ENCODE measurements around the gene CRYBG2.

The CRYBG2 gene, protein sequence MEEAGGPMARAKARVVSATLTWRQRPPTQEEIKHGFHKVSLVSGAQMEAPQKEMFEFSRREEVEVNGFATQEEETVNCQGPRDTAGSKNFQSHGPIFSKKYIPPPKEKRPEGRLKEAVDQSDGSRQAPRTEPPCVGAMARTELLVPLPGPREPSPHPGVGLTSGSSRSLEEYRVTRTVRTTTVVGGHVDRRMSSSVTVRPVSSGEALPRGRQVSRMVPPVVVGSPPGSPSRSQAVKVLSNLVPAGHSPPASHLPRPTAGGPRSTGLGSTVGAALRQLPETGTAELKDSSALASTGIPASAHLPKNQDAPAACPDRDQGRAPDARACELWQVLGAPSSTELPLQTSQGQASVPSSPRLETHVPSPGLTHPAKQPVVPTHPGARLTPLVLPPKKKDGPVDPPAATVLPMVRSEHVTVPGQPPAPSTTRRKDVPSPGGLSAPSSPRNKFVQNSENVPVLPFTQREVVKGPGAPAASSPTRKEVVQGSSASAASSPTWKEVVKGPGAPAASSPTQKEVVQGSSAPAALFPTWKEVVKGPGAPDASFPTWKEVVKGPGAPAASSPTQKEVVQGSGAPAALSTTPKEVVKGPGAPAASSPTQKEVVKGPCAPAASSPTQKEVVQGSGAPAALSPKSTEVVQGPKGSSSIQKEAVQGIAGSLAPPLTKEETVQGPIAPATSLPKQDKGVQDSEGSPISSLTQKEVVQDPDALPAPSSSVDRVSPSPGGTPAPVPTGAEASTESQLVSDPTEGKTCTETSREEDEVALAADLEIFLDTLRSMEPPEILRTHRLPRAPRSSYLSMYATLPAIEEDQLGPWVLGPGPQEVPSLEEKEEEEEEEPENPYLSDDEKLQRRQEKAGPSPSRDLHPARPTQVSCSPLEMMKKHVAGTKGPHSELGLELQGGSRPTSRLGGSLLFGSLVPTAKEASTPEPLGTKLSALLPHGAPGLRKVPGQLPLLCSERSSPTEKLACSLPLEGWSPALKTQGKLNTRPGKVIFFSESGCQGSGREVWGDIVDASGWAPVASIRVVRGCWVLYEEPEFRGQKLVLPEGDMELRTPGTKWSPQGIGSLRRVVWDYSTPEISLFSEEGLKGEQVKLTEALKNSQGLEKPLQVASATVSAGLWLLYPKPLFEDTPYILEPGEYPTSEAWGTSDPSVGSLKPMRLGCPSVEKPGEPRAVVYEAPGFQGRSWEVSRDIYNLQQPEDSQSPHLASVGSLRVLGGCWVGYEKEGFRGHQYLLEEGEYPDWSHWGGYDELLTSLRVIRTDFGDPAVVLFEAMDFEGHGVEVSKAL (N-terminal part only)

DNA sequence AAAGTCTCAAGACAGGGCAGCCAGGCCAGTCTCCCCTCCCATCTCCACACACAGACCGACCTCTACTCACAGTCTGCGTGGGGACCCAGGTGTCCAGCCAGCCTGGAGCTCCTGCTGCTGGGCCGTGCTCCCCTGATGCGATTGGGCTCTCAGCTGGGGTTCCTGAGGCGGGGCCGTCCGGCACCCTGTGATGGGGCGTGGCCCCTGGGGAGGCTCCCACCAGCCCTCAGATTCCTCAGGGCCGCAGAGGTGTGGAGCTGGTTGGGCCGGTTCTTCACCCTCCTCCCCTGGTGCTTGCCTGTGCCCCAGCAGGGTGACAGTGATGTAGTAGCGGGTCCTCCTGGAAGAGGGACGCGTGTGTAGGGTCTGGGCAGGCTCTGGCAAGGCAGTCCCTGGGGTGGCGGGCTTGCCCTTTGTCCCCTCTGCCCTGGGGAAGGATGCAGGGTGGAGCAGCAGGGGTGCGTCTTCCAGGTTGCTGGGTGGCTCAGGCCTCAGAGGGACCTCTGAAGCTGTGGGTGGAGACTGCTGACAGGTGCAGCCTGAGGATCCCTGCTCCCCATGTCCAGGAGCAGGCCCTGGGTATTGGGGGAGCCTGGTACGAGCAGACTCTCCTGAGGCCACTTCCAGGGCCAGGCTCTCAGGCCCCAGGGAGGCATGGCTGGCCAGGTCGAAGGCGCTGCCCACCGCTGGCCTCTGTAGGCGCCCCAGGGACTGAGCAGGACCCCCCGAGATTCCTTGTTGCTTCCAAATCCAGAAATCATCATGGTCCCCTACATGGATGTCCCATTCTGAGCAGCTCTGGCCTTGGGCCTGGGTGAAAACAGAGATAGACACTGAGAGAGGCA, at the start of gene CRYBG2:
CRYBG2 (minus strand) TSS at position 155 of the 845 bp plus-strand sequence. CDS start 7,473 bp downstream, outside the sequence.
- H3K36me3 ChIP-seq: no peaks in the 10 kb centered on the region
- intact Hi-C loops (cut with DNase I; ENCODE audit: low total_unique reads): no loop called here
- H3K4me3 ChIP-seq: no peak within 1 kb of the TSS
- no peaks in the 10 kb centered on the region for H3K9me3 ChIP-seq
- no peak for DNase-seq
- TF ChIP-seq, protein P1, sequence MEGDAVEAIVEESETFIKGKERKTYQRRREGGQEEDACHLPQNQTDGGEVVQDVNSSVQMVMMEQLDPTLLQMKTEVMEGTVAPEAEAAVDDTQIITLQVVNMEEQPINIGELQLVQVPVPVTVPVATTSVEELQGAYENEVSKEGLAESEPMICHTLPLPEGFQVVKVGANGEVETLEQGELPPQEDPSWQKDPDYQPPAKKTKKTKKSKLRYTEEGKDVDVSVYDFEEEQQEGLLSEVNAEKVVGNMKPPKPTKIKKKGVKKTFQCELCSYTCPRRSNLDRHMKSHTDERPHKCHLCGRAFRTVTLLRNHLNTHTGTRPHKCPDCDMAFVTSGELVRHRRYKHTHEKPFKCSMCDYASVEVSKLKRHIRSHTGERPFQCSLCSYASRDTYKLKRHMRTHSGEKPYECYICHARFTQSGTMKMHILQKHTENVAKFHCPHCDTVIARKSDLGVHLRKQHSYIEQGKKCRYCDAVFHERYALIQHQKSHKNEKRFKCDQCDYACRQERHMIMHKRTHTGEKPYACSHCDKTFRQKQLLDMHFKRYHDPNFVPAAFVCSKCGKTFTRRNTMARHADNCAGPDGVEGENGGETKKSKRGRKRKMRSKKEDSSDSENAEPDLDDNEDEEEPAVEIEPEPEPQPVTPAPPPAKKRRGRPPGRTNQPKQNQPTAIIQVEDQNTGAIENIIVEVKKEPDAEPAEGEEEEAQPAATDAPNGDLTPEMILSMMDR (IDR thresholded peaks at IDR 0.05): no peak
- H3K27ac ChIP-seq: no peak within 1 kb of the TSS
- H3K4me1 ChIP-seq: no peaks in the 10 kb centered on the region
- H3K27me3 ChIP-seq: peaks cover 0 to 58% of the 10 kb centered on the region in 2 donors

DNA sequence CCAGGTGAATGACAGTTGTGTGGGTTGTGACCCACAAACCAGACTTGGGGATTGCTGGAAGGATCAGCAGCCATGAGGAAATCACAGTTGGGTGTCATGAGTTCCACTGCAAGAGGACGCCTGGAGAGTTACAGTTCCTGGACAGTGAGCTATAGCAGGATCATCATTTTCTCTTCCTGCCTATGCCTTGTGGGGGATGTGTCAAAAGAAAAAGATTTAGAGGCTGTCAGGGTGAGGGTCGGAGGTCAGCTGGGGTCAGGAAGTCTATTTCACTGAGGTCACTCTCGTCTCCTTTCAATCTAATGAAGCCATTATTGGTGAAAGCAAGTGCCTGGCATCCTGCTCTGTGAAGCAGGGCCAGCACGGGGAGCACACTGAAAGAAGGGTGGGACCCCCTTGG, 49.7 kb upstream of the CRYBG2 start:
- Histone ChIP-seq H3K9me3 (no peaks in the 10 kb centered on the region), H3K27me3 (peaks cover 0 to 12% of the 10 kb centered on the region in 2 donors), H3K36me3 (no peaks in the 10 kb centered on the region), H3K4me3 (no peak overlapping the region), H3K27ac (no peak overlapping the region), H3K4me1 (no peaks in the 10 kb centered on the region)
- DNase-seq: peak in 1 of 2 donors; percentile 15
- intact Hi-C loops (cut with DNase I; ENCODE audit: low total_unique reads): no loop called here
- TF ChIP-seq, protein P1 (IDR thresholded peaks at IDR 0.05): no peak

DNA sequence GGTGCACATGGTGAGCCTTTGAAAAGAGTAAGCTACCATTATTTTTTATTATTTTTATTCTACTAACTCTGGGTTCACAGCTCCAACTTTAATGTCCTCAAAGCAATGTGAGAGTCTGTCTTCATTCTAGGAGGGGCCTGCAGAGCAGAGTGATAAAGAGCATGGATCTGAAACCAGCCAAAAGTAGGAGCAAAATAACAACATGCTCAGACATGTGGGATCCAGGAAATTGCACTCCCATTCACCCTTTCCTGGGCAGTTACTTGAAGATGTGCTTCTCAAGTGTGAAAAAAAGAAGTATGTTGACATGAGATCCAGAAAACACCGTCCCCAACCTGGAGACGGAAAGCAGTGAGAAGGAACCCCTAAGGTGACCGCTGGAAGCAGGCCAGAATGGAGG, 48.0 kb upstream of the CRYBG2 start:
- no peak for DNase-seq
- Histone ChIP-seq H3K9me3 (no peaks in the 10 kb centered on the region), H3K27ac (no peak overlapping the region), H3K36me3 (no peaks in the 10 kb centered on the region), H3K4me1 (no peaks in the 10 kb centered on the region), H3K27me3 (peaks cover 0 to 12% of the 10 kb centered on the region in 2 donors), H3K4me3 (no peak overlapping the region)
- intact Hi-C loops (cut with DNase I; ENCODE audit: low total_unique reads): no loop called here
- TF ChIP-seq, protein P1 (IDR thresholded peaks at IDR 0.05): no peak

DNA sequence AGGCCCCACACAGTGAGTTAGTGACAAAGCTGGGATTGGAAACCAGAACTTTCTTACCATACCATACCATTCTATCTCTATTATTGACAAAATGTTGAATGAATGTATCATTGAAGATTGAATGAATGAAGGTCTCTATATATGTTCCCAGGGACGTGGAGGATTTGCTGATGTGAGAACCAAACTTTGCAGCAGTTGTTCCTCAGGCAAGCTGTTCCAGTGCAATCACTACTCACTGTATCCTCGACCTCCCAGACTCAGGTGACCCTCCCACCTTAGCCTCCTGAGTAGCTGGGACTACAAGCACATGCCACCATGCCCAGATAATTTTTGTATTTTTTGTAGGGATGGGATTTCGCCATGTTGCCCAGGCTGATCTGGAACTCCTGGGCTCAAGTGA, 45.1 kb upstream of the CRYBG2 start:
- no peak for DNase-seq
- TF ChIP-seq, protein P1 (IDR thresholded peaks at IDR 0.05): no peak
- intact Hi-C loops (cut with DNase I; ENCODE audit: low total_unique reads): no loop called here
- Histone ChIP-seq H3K36me3 (no peaks in the 10 kb centered on the region), H3K27ac (no peak overlapping the region), H3K27me3 (peaks cover 0 to 8% of the 10 kb centered on the region in 2 donors), H3K4me1 (no peaks in the 10 kb centered on the region), H3K4me3 (no peak overlapping the region), H3K9me3 (no peaks in the 10 kb centered on the region)
